Fibroblast of pulmonary artery (primary cell): ENCODE measurements around the gene TIMP3.
A peak's percentile ranks its signal among the peaks of the same experiment; 100 is the strongest.

Experiments used
- DNase-seq: peaks from one replicate; pipeline ENCODE4 v3.0.0-alpha.2; 2010; ENCODE audit warnings: low read depth
- H3K4me3 ChIP-seq: replicated peaks from 2 replicates; pipeline ENCODE4 v1.5.1; 2011; ENCODE audit warnings: low read depth, mild to moderate bottlenecking, control low read depth, low read length, moderate library complexity
- CTCF ChIP-seq: IDR thresholded peaks from 2 replicates; pipeline ENCODE4 v1.5.1; 2011; ENCODE audit warnings: mild to moderate bottlenecking, control low read depth, low read length, inconsistent platforms; ENCODE audit errors: missing control alignments

Gene TIMP3

GRCh38 chr22:32837142-32837541 is 35.6 kb downstream of the TIMP3 start:
- no peak for TF ChIP-seq CTCF
- no peak overlapping the region for H3K4me3 ChIP-seq
- no peak for DNase-seq

DNA sequence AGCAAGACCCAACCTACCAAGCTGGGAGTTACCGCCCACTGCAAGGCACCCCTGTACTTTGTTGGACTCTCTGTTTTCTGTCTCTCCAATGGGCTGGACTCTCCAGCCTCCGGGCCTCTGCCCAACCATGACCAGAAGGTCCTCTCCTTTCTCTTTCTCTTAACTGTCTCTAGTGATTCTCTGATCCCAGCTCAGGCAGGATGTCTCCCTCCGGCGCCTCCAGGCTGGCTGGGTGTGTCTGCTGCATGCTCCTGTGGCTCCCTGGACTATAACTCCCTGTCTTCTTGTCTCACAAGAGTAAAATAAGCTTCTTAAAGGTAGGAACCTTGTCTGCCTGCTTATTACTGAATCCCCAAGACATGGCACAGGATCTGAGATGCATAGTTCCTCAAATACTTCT is 36.3 kb downstream of the TIMP3 start:
- no peak overlapping the region for H3K4me3 ChIP-seq
- no peak for DNase-seq
- TF ChIP-seq CTCF = no peak

GRCh38 chr22:32839831-32840584 is 38.5 kb downstream of the TIMP3 start:
- TF ChIP-seq CTCF = no peak
- peak; percentile 45 for DNase-seq
- H3K4me3 ChIP-seq = no peak overlapping the region

DNA sequence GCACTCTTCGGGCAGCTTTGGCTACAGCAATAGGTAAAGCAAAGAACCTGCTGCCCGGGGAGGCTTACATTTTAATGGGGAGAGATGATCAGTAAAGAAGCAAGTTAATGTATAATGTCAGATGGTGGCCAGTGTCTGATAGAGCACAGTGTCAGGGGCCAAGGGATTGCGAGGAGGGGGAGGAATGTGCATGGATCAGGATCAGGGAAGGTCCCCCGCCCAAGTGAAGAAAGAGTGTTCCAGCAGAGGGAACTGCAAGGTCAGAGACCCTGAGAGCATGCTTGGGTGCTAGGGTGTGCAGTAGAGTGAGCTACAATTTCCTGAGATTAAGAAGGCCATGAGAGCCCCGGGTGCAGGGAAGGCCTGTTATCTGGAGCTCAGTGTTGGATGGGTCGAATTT is 39.7 kb downstream of the TIMP3 start:
- TF ChIP-seq CTCF = no peak
- DNase-seq = no peak
- no peak overlapping the region for H3K4me3 ChIP-seq

GRCh38 chr22:32842486-32842885 is 41.0 kb downstream of the TIMP3 start:
- TF ChIP-seq CTCF = no peak
- H3K4me3 ChIP-seq = no peak overlapping the region
- DNase-seq = no peak

DNA sequence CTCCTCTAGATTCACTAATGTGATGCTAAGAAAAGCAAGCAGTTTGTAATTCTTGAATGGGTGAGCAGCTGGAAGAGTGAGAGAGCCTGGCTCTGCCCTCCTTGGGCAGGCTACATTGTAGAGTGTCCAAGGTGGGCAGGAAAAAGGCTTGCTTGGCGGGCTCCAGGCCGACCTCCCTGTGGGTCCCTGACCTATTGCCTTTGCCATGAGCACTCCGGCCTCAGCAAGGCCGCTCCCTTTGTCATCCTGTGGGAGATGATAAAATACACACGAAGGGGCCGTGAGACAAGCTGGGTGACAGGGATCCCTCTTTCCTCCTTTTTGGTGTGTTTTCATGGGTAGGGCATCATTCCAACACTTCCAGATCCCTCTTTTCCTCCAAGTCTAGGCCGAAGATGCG is 41.8 kb downstream of the TIMP3 start:
- TF ChIP-seq CTCF = no peak
- no peak for DNase-seq
- no peak overlapping the region for H3K4me3 ChIP-seq

- TF ChIP-seq CTCF = no peak
- no peak overlapping the region for H3K4me3 ChIP-seq
- no peak for DNase-seq
Observed at GRCh38 chr22:32844251-32844650, 42.7 kb downstream of the TIMP3 start.
